Measurements from ENCODE around the gene CCDC171.
"Not testable (repeated sequence)": the region's sequence is repeated elsewhere in the genome, so short reads cannot be mapped to it uniquely, and the experiment has no call there.

The CCDC171 gene

DNA sequence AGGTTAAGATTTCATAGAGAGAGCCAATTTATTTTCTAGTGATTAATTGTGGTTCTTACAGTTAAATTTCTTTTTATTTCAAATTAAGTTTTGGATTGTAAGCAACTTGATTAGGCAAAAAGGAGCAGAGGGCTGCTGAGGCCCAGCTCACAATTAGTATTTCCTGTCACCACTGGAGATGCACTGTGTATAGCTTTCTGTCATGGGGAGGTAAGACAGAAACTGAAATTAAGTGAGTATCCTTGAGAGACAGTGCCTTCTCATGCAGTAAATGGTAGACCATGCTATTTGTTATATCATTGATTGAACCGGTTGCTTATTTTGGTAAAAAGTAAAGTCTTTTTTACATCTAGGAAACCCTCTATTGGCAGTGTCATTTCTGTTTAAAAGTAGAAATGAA is 190.7 kb downstream of the CCDC171 start:
- no peak overlapping the region for H3K4me3 Mint-ChIP-seq
- no peaks in the 10 kb centered on the region for H3K27me3 Mint-ChIP-seq
- peaks cover 22% of the 10 kb centered on the region for H3K36me3 Mint-ChIP-seq
- no peak for ATAC-seq
- H3K27ac Mint-ChIP-seq: no peak overlapping the region
- peaks cover 3% of the 10 kb centered on the region for H3K9me3 Mint-ChIP-seq
- H3K4me1 Mint-ChIP-seq: no peaks in the 10 kb centered on the region

DNA sequence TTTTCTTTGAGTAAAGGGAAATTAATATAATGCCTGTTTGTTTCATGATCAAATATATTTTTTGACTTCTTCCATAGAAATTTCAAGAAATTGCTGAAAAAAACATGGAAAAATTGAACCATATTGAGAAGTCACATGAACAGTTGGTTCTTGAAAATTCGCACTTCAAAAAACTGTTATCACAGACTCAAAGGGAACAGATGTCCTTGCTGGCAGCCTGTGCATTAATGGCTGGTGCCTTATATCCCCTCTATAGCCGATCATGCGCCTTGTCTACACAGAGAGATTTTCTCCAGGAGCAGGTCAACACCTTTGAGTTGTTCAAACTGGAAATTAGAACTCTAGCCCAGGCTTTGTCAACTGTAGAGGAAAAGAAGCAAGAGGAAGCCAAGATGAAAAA is 191.4 kb downstream of the CCDC171 start:
- Mint-ChIP-seq H3K36me3 (peaks cover 22% of the 10 kb centered on the region), H3K4me1 (no peaks in the 10 kb centered on the region), H3K9me3 (peaks cover 3% of the 10 kb centered on the region), H3K27ac (no peak overlapping the region), H3K27me3 (no peaks in the 10 kb centered on the region), H3K4me3 (no peak overlapping the region)
- ATAC-seq: no peak

DNA sequence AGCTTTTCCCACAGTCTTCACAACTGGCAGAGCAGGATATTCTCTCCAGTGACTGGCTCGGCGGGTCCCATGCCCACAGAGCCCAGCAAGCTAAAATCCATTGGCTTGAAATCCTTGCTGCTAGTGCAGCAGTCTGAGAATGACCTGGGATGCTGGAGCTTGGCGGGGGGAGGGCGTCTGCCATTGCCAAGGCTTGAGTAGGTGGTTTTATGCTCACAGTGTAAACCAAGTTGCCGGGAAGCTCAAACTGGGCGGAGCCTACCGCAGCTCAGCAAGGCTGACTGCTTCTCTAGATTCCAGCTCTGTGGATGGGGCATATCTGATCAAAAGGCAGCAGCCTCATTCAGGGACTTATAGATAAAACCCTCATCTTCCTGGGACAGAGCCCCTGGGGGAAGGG is 194.1 kb downstream of the CCDC171 start:
- Mint-ChIP-seq H3K27me3 (no peaks in the 10 kb centered on the region), H3K27ac (no peak overlapping the region), H3K4me1 (no peaks in the 10 kb centered on the region), H3K36me3 (peaks cover 22% of the 10 kb centered on the region), H3K9me3 (no peaks in the 10 kb centered on the region), H3K4me3 (no peak overlapping the region)
- no peak for ATAC-seq

DNA sequence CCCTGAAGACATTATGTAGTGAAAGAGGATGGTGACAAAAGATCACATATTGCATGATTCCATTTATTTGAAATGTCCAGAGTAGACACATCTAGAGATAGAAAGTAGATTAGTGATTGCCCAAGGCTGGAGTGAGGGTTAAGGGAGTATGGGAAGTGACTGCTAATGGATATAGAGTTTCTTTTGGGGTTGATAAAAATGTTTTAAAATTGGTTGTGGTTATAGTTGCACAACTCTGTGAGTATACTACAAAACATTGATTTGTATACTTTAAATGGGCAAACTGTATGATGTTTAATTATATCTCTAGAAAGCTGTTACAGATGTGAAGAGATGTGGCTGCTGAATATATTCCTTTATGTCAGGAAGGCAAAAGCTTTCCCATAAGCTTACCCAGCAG is 202.8 kb downstream of the CCDC171 start:
- no peak for ATAC-seq
- no peak overlapping the region for H3K4me3 Mint-ChIP-seq
- no peaks in the 10 kb centered on the region for H3K36me3 Mint-ChIP-seq
- no peaks in the 10 kb centered on the region for H3K27me3 Mint-ChIP-seq
- peaks cover 5% of the 10 kb centered on the region for H3K9me3 Mint-ChIP-seq
- no peaks in the 10 kb centered on the region for H3K4me1 Mint-ChIP-seq
- H3K27ac Mint-ChIP-seq: no peak overlapping the region

DNA sequence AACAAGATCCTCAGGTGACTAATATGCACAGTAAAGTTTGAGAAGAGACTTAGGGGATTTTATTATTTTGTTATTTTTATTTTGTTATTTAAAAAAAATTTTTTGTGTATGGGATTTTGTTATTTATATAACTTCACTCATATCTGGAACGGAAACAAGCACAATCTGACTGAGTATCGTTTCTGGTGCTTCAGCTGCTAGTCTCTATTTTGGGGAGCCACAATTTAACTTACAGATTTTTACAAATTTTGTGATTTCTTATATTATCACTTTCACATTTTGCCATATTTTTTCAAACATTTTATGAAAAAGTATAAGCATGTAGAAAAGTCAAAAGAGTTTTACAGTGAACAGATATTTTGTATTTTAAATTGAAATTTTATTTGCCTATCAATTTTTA is 208.7 kb downstream of the CCDC171 start:
- peaks cover 3% of the 10 kb centered on the region for H3K9me3 Mint-ChIP-seq
- no peaks in the 10 kb centered on the region for H3K27me3 Mint-ChIP-seq
- H3K4me1 Mint-ChIP-seq: no peaks in the 10 kb centered on the region
- no peaks in the 10 kb centered on the region for H3K36me3 Mint-ChIP-seq
- no peak overlapping the region for H3K27ac Mint-ChIP-seq
- ATAC-seq: no peak
- H3K4me3 Mint-ChIP-seq: no peak overlapping the region

DNA sequence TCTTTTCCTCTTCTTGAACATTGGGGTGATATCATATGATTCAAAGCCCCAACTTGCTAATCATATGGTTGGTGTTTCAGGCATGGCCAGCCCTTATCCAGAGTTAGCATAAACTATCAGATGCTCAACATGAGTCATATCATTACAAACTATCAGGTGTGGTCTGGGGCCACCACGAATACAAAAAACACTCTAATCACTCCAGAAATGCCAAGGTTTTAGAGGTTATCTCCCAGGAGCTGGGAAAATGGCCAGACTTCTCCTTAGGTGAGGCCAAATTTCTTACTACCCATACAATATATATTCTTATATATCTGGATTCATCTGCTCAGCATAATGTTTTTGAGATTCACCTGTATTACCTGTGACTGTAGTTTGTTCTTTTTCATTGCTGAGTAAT is 210.5 kb downstream of the CCDC171 start:
- Mint-ChIP-seq H3K4me1 (no peaks in the 10 kb centered on the region), H3K27me3 (no peaks in the 10 kb centered on the region), H3K9me3 (peaks cover 1% of the 10 kb centered on the region), H3K27ac (no peak overlapping the region), H3K36me3 (no peaks in the 10 kb centered on the region), H3K4me3 (no peak overlapping the region)
- ATAC-seq: no peak

DNA sequence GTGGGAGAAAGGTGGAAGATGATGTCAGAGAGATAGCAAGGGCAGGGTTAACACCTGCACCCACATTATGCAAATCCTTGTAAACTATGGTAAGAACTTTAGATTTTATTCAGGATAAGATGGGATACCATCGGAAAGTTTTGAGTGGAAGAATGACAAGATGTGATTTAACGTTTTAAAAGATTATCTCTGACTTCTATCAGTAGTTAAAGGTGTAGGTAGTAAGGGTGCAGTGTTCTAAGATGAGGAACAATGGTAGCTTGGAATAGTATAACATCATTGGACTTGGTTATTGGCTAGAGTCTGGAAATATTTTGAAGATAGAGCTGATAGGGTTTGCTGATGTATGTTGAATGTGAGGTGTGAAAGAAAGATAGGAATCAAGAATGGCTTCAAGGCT is 211.3 kb downstream of the CCDC171 start:
- H3K9me3 Mint-ChIP-seq: no peaks in the 10 kb centered on the region
- H3K4me1 Mint-ChIP-seq: no peaks in the 10 kb centered on the region
- no peak for ATAC-seq
- H3K4me3 Mint-ChIP-seq: no peak overlapping the region
- H3K27me3 Mint-ChIP-seq: no peaks in the 10 kb centered on the region
- no peak overlapping the region for H3K27ac Mint-ChIP-seq
- no peaks in the 10 kb centered on the region for H3K36me3 Mint-ChIP-seq

DNA sequence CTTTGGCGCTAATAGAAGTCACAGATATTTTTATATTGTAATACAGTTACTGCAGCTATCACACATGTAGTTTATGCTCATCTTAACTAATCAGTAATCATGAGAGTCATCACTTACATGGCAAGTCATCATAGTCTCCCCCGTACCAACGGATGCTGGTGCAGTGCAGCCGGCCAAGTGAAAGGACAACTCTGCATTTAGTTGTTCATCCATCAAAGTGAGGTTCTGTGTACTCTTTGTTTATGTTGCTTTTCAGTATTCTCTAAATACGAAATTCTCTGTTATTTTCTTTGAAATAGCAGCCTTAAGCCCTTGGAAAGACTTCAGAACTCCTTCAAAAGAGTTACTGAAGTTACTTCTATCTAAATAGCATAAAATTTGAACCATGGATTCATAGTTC is 216.7 kb downstream of the CCDC171 start:
- no peak for ATAC-seq
- no peaks in the 10 kb centered on the region for H3K36me3 Mint-ChIP-seq
- no peak overlapping the region for H3K4me3 Mint-ChIP-seq
- no peak overlapping the region for H3K27ac Mint-ChIP-seq
- no peaks in the 10 kb centered on the region for H3K4me1 Mint-ChIP-seq
- no peaks in the 10 kb centered on the region for H3K27me3 Mint-ChIP-seq
- no peaks in the 10 kb centered on the region for H3K9me3 Mint-ChIP-seq

DNA sequence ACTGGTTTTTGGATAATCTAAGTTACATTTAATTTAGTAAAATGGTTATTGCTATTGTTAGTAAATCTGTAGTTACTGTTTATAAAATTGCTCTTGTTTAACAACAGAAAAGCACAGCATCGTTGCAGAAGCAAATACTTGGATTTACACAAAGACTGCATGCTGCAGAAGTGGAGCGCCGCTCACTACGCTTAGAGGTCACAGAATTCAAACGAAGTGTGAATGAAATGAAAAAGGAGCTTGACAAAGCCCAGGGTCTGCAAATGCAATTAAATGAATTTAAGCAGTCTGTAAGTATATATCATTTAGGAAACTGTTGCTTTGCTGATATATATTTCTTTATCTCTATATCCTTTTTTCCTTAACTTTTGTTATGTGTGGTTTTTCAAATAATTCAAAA is 226.0 kb downstream of the CCDC171 start:
- no peak for ATAC-seq
- H3K4me1 Mint-ChIP-seq: no peaks in the 10 kb centered on the region
- no peak overlapping the region for H3K4me3 Mint-ChIP-seq
- H3K27ac Mint-ChIP-seq: no peak overlapping the region
- H3K9me3 Mint-ChIP-seq: no peaks in the 10 kb centered on the region
- H3K27me3 Mint-ChIP-seq: no peaks in the 10 kb centered on the region
- no peaks in the 10 kb centered on the region for H3K36me3 Mint-ChIP-seq

DNA sequence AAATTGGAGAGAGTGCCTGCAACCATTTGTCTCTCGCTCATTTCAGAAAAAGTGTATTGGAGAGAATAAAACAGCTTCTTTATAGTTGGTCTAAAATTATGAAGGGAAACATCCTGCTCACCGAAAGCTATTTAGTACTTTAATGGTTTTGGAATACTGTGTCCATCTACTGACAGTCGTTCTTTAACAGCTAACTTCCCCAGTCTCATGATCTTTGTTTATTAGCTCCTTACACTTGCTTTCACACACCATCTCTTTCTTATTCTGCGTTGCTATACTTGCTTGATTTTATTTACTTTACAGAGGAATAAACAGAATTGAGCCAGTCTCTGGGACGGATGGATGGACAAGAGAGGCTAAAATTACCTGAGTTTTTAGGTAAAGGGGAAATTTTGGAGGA is 229.3 kb downstream of the CCDC171 start:
- Mint-ChIP-seq H3K36me3 (no peaks in the 10 kb centered on the region), H3K4me1 (no peaks in the 10 kb centered on the region), H3K4me3 (no peak overlapping the region), H3K27me3 (no peaks in the 10 kb centered on the region), H3K9me3 (peaks cover 4% of the 10 kb centered on the region), H3K27ac (no peak overlapping the region)
- no peak for ATAC-seq

DNA sequence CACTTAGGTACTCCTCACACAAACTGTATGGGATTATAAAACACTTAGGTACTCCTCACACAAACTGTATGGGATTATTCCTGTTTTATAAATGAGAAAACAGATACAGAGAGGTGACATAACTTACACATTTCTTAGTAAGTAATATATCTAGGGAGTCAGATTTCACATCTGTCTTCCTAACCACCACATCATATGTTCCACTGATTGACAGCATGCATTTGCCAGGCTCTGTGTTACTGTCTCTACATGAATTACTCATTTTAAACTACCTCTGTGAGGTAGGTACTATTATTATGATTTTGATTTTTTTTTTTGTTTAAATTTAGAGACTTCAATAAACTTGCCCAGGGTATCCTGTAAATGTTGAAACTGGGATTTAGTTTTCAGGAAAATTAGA is 232.7 kb downstream of the CCDC171 start:
- H3K27ac Mint-ChIP-seq: no peak overlapping the region
- no peak overlapping the region for H3K4me3 Mint-ChIP-seq
- H3K4me1 Mint-ChIP-seq: no peaks in the 10 kb centered on the region
- no peak for ATAC-seq
- H3K36me3 Mint-ChIP-seq: peaks cover 7% of the 10 kb centered on the region
- peaks cover 4% of the 10 kb centered on the region for H3K9me3 Mint-ChIP-seq
- no peaks in the 10 kb centered on the region for H3K27me3 Mint-ChIP-seq

DNA sequence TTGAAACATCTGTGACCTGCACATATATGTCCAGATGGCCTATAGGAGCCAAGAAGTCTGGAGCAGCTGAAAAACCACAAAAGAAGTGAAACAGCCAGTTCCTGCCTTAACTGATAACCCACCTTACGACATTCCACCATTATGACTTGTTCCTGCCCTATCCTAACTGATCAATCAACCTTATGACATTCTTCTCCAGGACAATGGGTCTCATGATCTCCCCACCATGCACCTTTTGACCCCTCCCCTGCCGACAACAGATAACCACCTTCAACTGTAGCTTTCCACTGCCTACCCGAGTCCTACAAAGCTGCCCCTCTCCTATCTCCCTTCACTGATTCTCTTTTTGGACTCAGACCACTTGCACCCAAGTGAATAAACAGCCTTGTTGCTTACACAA is 233.8 kb downstream of the CCDC171 start:
- H3K4me3 Mint-ChIP-seq: no peak overlapping the region
- H3K27ac Mint-ChIP-seq: no peak overlapping the region
- H3K27me3 Mint-ChIP-seq: no peaks in the 10 kb centered on the region
- no peak for ATAC-seq
- H3K36me3 Mint-ChIP-seq: peaks cover 10% of the 10 kb centered on the region
- H3K4me1 Mint-ChIP-seq: no peaks in the 10 kb centered on the region
- peaks cover 4% of the 10 kb centered on the region for H3K9me3 Mint-ChIP-seq

DNA sequence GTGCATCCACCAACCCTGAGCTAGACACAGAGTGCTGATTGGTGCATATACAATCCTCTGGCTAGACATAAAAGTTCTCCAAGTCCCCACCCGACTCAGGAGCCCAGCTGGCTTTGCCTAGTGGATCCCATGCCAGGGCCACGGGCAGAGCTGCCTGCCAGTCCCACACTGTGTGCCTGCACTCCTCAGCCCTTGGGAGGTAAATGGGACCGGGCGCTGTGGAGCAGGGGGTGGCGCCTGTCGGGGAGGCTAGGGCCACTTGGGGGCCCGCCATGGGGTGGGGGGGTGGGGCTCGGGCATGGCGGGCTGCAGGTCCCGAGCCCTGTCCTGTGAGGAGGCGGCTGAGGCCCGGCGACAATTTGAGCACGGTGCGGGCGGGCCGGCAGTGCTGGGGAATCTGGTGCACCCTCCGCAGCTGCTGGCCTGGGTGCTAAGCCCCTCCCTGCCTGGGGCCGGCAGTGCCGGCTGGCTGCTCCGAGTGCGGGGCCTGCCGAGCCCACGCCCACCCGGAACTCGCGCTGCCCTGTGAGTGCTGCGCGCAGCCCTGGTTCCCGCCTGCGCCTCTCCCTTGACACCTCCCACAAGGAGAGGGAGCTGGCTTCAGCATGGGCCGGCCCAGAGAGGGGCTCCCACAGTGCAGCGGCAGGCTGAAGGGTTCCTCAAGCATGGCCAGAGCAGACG is 257.5 kb downstream of the CCDC171 start:
- not testable (repeated sequence) for H3K27me3 Mint-ChIP-seq, H3K4me3 Mint-ChIP-seq, H3K27ac Mint-ChIP-seq, H3K4me1 Mint-ChIP-seq, ATAC-seq
- Mint-ChIP-seq H3K36me3 (peaks cover 13% of the 10 kb centered on the region), H3K9me3 (peaks cover 15% of the 10 kb centered on the region)

DNA sequence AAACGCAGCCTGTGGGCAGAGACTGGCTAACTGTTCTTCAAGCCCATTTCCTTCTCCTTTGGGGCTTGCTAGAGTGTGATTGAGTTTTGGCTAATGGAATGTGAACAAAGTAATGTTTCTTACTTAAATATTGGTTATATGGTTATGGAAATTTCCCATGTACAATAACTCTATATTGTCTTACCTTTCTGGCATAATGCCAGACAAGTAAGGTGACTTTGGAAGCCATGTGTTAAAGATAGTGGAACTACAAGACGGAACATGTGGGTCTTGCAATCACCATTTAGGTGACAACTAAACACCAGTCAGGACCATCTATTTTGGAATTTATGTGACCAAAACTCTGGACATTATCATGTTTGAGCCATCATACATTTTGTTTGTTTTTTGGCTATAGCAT is 260.2 kb downstream of the CCDC171 start:
- H3K27ac Mint-ChIP-seq: no peak overlapping the region
- no peaks in the 10 kb centered on the region for H3K27me3 Mint-ChIP-seq
- no peaks in the 10 kb centered on the region for H3K4me1 Mint-ChIP-seq
- no peak overlapping the region for H3K4me3 Mint-ChIP-seq
- peaks cover 6% of the 10 kb centered on the region for H3K36me3 Mint-ChIP-seq
- peaks cover 4% of the 10 kb centered on the region for H3K9me3 Mint-ChIP-seq
- ATAC-seq: no peak

DNA sequence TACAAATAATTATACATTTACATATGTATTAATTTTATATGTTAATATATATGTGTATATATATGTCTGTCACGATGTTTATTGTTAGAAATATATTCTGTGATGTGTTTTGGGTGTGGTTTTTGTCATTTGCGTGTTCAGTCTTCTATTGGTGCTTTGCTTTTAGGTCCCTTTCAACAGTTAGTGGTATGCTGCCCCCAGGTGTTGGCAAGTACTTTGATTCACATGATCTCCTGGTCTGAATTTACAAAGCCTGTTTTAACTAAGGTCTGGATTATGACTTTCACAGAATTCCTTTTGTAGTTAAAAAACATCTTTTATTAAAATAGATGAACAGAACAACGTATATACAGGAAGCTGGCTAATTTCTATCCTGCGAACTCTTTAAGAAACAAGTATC is 271.5 kb downstream of the CCDC171 start:
- H3K36me3 Mint-ChIP-seq: no peaks in the 10 kb centered on the region
- H3K4me1 Mint-ChIP-seq: no peaks in the 10 kb centered on the region
- H3K4me3 Mint-ChIP-seq: no peak overlapping the region
- no peaks in the 10 kb centered on the region for H3K9me3 Mint-ChIP-seq
- no peak overlapping the region for H3K27ac Mint-ChIP-seq
- no peaks in the 10 kb centered on the region for H3K27me3 Mint-ChIP-seq
- no peak for ATAC-seq

DNA sequence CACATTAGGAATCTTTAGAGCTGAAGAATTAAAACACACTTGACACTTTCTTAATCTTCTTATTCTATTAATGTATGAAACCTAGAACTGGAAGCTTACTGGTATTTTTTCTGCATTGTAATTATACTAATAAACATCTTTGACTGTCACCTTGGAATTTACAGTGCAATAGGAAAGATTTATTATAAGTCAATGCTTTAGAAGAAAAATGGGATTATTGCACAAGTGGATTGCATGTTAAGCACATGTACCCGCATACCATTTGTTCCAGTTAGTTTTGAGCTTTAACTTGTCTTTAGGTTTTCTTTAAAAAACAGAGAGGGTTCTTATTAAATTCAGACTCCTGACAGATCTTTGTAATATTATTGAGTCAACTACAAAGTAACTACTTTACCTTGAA is 278.5 kb downstream of the CCDC171 start:
- Mint-ChIP-seq H3K36me3 (no peaks in the 10 kb centered on the region), H3K27me3 (no peaks in the 10 kb centered on the region), H3K4me1 (no peaks in the 10 kb centered on the region), H3K27ac (no peak overlapping the region), H3K9me3 (no peaks in the 10 kb centered on the region), H3K4me3 (no peak overlapping the region)
- no peak for ATAC-seq

DNA sequence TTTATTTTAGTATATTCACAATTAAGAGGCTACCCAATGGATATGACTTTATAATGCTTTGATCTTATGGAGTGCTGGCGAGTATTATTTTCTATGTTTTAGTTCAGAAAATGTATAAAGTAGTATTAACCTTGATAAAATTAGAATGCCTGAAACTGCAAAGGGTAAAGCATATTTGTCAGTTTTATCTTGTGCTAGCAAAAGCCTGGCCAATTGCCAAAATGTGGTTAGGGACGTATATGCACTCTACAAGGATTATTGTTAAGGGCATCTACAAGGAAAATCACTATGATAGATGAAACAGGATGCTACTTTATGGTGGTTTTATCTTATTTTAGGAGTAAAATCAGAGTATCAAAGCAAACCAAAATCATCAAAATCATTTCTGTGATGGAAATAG is 281.7 kb downstream of the CCDC171 start:
- Mint-ChIP-seq H3K9me3 (no peaks in the 10 kb centered on the region), H3K4me3 (no peak overlapping the region), H3K4me1 (no peaks in the 10 kb centered on the region), H3K27ac (no peak overlapping the region), H3K36me3 (no peaks in the 10 kb centered on the region), H3K27me3 (no peaks in the 10 kb centered on the region)
- no peak for ATAC-seq
